ENCODE data around the gene FHIP1A. TPM values are rescaled to one million over a fixed set of nuclear protein-coding genes. Genes with fewer than 3 reads are reported as not detected.

Gene FHIP1A
- total and polyA plus RNA-seq, 3 donors from 2014 or later, result 5.7 to 16.2 (median 13.1) TPM

- intact Hi-C loops (cut with DNase I; ENCODE audit: low total_unique reads), result no loop called here
- no peak overlapping the region for H3K27ac ChIP-seq
- 69 to 90% methylated on average over 3 of the region's 3 CpGs for WGBS, 2 donors
- H3K27me3 ChIP-seq, result no peaks in the 10 kb centered on the region
- H3K4me3 ChIP-seq, result no peak overlapping the region
- no peaks in the 10 kb centered on the region for H3K4me1 ChIP-seq
- DNase-seq, result no peak
- H3K9me3 ChIP-seq, result no peaks in the 10 kb centered on the region
- TF ChIP-seq CTCF (IDR thresholded peaks at IDR 0.05), result no peak
- no peak for TF ChIP-seq POLR2A (IDR thresholded peaks at IDR 0.05)
- H3K36me3 ChIP-seq (ENCODE audit: low read depth, missing control alignments), result no peaks in the 10 kb centered on the region
Measured at GRCh38 chr4:151422854-151423253, 13.9 kb downstream of the FHIP1A start.

GRCh38 chr4:151426513-151426912 is 17.5 kb downstream of the FHIP1A start:
- no peak overlapping the region for H3K27ac ChIP-seq
- TF ChIP-seq POLR2A (IDR thresholded peaks at IDR 0.05) (no peak), CTCF (IDR thresholded peaks at IDR 0.05) (no peak)

GRCh38 chr4:151427266-151427665 is 18.3 kb downstream of the FHIP1A start:
- H3K27ac ChIP-seq, result no peak overlapping the region
- no peaks in the 10 kb centered on the region for H3K4me1 ChIP-seq
- no peaks in the 10 kb centered on the region for H3K9me3 ChIP-seq
- TF ChIP-seq POLR2A (IDR thresholded peaks at IDR 0.05) (no peak), CTCF (IDR thresholded peaks at IDR 0.05) (no peak)
- WGBS, 2 donors, result 91 to 97% methylated on average over 1 of the region's 1 CpG
- intact Hi-C loops (cut with DNase I; ENCODE audit: low total_unique reads), result no loop called here
- no peak overlapping the region for H3K4me3 ChIP-seq
- no peak for DNase-seq
- no peaks in the 10 kb centered on the region for H3K27me3 ChIP-seq
- no peaks in the 10 kb centered on the region for H3K36me3 ChIP-seq (ENCODE audit: low read depth, missing control alignments)

More at GRCh38 chr4:151426513-151426912, 17.5 kb downstream of the FHIP1A start:
- intact Hi-C loops (cut with DNase I; ENCODE audit: low total_unique reads), result no loop called here
- Histone ChIP-seq H3K36me3 (ENCODE audit: low read depth, missing control alignments) (no peaks in the 10 kb centered on the region), H3K9me3 (no peaks in the 10 kb centered on the region), H3K4me1 (no peaks in the 10 kb centered on the region), H3K27me3 (no peaks in the 10 kb centered on the region), H3K4me3 (no peak overlapping the region)
- DNase-seq, result no peak
- WGBS, 2 donors, result 83 to 89% methylated on average over 1 of the region's 1 CpG

GRCh38 chr4:151428346-151428745 is 19.4 kb downstream of the FHIP1A start:
- Histone ChIP-seq H3K4me3 (no peak overlapping the region), H3K27me3 (no peaks in the 10 kb centered on the region), H3K9me3 (no peaks in the 10 kb centered on the region), H3K36me3 (ENCODE audit: low read depth, missing control alignments) (no peaks in the 10 kb centered on the region), H3K27ac (no peak overlapping the region), H3K4me1 (no peaks in the 10 kb centered on the region)
- intact Hi-C loops (cut with DNase I; ENCODE audit: low total_unique reads), result no loop called here
- WGBS, 2 donors, result 93% methylated on average over 3 of the region's 3 CpGs
- TF ChIP-seq CTCF (IDR thresholded peaks at IDR 0.05) (no peak), POLR2A (IDR thresholded peaks at IDR 0.05) (no peak)
- DNase-seq, result no peak

GRCh38 chr4:151429957-151430570 is 21.1 kb downstream of the FHIP1A start:
- Histone ChIP-seq H3K4me1 (no peaks in the 10 kb centered on the region), H3K9me3 (no peaks in the 10 kb centered on the region), H3K36me3 (ENCODE audit: low read depth, missing control alignments) (no peaks in the 10 kb centered on the region), H3K4me3 (no peak overlapping the region), H3K27ac (no peak overlapping the region), H3K27me3 (no peaks in the 10 kb centered on the region)
- no peak for DNase-seq
- WGBS, 2 donors, result 46 to 63% methylated on average over 1 of the region's 1 CpG
- intact Hi-C loops (cut with DNase I; ENCODE audit: low total_unique reads), result no loop called here
- TF ChIP-seq POLR2A (IDR thresholded peaks at IDR 0.05), result no peak
- no peak for TF ChIP-seq CTCF (IDR thresholded peaks at IDR 0.05)

All from testis (tissue), 3 donors.